HL-60 (cell line): ENCODE results near the gene DPEP3.

Experiments
- CTCF ChIP-seq: IDR thresholded peaks from one replicate; pipeline ENCODE4 v1.5.1; 2011; ENCODE audit warnings: low read length, control low read depth, inconsistent platforms; ENCODE audit not compliant: insufficient read depth
- GABPA ChIP-seq: IDR thresholded peaks from 2 replicates; pipeline ENCODE4 v1.6.1; 2012; ENCODE audit warnings: low read depth
- REST ChIP-seq: IDR thresholded peaks from 2 replicates; pipeline ENCODE4 v1.6.1; 2012; ENCODE audit warnings: low read depth; ENCODE audit not compliant: insufficient replicate concordance

- no peak for TF ChIP-seq GABPA
- no peak for TF ChIP-seq CTCF
- no peak for TF ChIP-seq REST
These were observed 4.1 kb downstream of the DPEP3 start for GRCh38 chr16:67976205-67976604.
